ENCODE data around the gene ALPL. TPM values are rescaled to one million over a fixed set of nuclear protein-coding genes. Genes with fewer than 3 reads are reported as not detected.

The ALPL gene
- total and polyA plus RNA-seq, 4 donors: 3.3 to 93.1 (median 40.7) TPM

- Histone ChIP-seq H3K36me3 (ENCODE audit: control insufficient read depth in 4 of 4, insufficient read depth in 3 of 4, low read depth in 1 of 4, low read length in 3 of 4) (no peaks in the 10 kb centered on the region), H3K27me3 (ENCODE audit: control insufficient read depth in 4 of 4, insufficient read depth in 4 of 4, low read length in 3 of 4) (no peaks in the 10 kb centered on the region), H3K4me3 (ENCODE audit: low read depth in 1 of 3, low read length in 3 of 3) (no peak overlapping the region), H3K4me1 (ENCODE audit: control insufficient read depth in 4 of 4, insufficient read depth in 4 of 4, low read length in 3 of 4) (no peaks in the 10 kb centered on the region), H3K9me3 (ENCODE audit: control insufficient read depth in 4 of 4, low read length in 3 of 4) (no peaks in the 10 kb centered on the region), H3K9ac (ENCODE audit: low read depth in 1 of 2, low read length in 2 of 2) (no peak overlapping the region), H3K27ac (ENCODE audit: low read depth in 1 of 2, low read length in 2 of 2) (no peak overlapping the region)
- 69% methylated on average over 3 of the region's 3 CpGs for WGBS
- DNase-seq (ENCODE audit: low spot score): no peak
- TF ChIP-seq GABPA (IDR thresholded peaks at IDR 0.05 in 1 of 2, conservative IDR thresholded peaks at IDR 0.05 in 1 of 2): peak; percentile 38 to 72
- TF ChIP-seq ATF3 (IDR thresholded peaks at IDR 0.05): no peak
- TF ChIP-seq FOXA1 (IDR thresholded peaks at IDR 0.05): no peak
- peak in 1 of 2 donors; percentile 56 for TF ChIP-seq JUND (IDR thresholded peaks at IDR 0.05)
- no peak for TF ChIP-seq SP1 (IDR thresholded peaks at IDR 0.05)
- peak; percentile 42 for TF ChIP-seq YY1 (IDR thresholded peaks at IDR 0.05)
- peak; percentile 12 to 38 for TF ChIP-seq RAD21 (IDR thresholded peaks at IDR 0.05)
- peak; percentile 34 for TF ChIP-seq MAX (IDR thresholded peaks at IDR 0.05)
- TF ChIP-seq HNF4A (conservative IDR thresholded peaks at IDR 0.05): peak; percentile 32 to 44
- TF ChIP-seq ZBTB33 (IDR thresholded peaks at IDR 0.05): no peak
- TF ChIP-seq RXRA (IDR thresholded peaks at IDR 0.05): peak in 1 of 2 donors; percentile 50
Observed at GRCh38 chr1:21517161-21517589, 8.0 kb downstream of the ALPL start.

- H3K4me1 ChIP-seq (ENCODE audit: control insufficient read depth in 4 of 4, insufficient read depth in 4 of 4, low read length in 3 of 4): no peaks in the 10 kb centered on the region
- no peak for DNase-seq (ENCODE audit: low spot score)
- TF ChIP-seq SP1 (IDR thresholded peaks at IDR 0.05) (no peak), MAX (IDR thresholded peaks at IDR 0.05) (no peak), HNF4A (conservative IDR thresholded peaks at IDR 0.05) (no peak), CTCF (IDR thresholded peaks at IDR 0.05; ENCODE audit: low read depth, low read length, missing input control) (no peak), FOXA1 (IDR thresholded peaks at IDR 0.05) (no peak), EGR1 (IDR thresholded peaks at IDR 0.05; ENCODE audit: low read depth in 2 of 2) (no peak), JUND (IDR thresholded peaks at IDR 0.05) (no peak), TAF1 (conservative IDR thresholded peaks at IDR 0.05) (no peak), NR2F2 (IDR thresholded peaks at IDR 0.05) (no peak), HNF4G (IDR thresholded peaks at IDR 0.05) (no peak), ZBTB33 (IDR thresholded peaks at IDR 0.05) (no peak), RAD21 (IDR thresholded peaks at IDR 0.05) (no peak), REST (IDR thresholded peaks at IDR 0.05) (no peak), RXRA (IDR thresholded peaks at IDR 0.05) (no peak), GABPA (IDR thresholded peaks at IDR 0.05 in 1 of 2, conservative IDR thresholded peaks at IDR 0.05 in 1 of 2) (no peak), ATF3 (IDR thresholded peaks at IDR 0.05) (no peak)
- no peaks in the 10 kb centered on the region for H3K9me3 ChIP-seq (ENCODE audit: control insufficient read depth in 4 of 4, low read length in 3 of 4)
- no peak overlapping the region for H3K4me3 ChIP-seq (ENCODE audit: low read depth in 1 of 3, low read length in 3 of 3)
- no peak overlapping the region for H3K9ac ChIP-seq (ENCODE audit: low read depth in 1 of 2, low read length in 2 of 2)
- no peaks in the 10 kb centered on the region for H3K36me3 ChIP-seq (ENCODE audit: control insufficient read depth in 4 of 4, insufficient read depth in 3 of 4, low read depth in 1 of 4, low read length in 3 of 4)
- no peak overlapping the region for H3K27ac ChIP-seq (ENCODE audit: low read depth in 1 of 2, low read length in 2 of 2)
- no peaks in the 10 kb centered on the region for H3K27me3 ChIP-seq (ENCODE audit: control insufficient read depth in 4 of 4, insufficient read depth in 4 of 4, low read length in 3 of 4)
- 88% methylated on average over 13 of the region's 13 CpGs for WGBS
Observed at GRCh38 chr1:21517660-21518480, 8.6 kb downstream of the ALPL start.

Data from liver (tissue), 9 donors.